Right lobe of liver (tissue), 6 donors: ENCODE data around the gene UTF1. TPM values are rescaled to one million over a fixed set of nuclear protein-coding genes. Genes with fewer than 3 reads are reported as not detected.
A peak's percentile ranks its signal among the peaks of the same experiment; 100 is the strongest.
"Not testable (repeated sequence)": the region's sequence is repeated elsewhere in the genome, so short reads cannot be mapped to it uniquely, and the experiment has no call there.

ENCODE experiments used
- ATAC-seq, 4 donors: fragments of 200-7000 bp; cut with Tn5 transposase; one replicate each; pipeline ENCODE4 v1.9.1; 2020; ENCODE audit warnings: mild to moderate bottlenecking in 4 of 4, moderate library complexity in 4 of 4
- DNase-seq, 3 donors: peaks; one replicate each; pipeline ENCODE4 v3.0.0-alpha.2; 2020
- H3K27ac ChIP-seq, 3 donors: fragments of 200-600 bp; one replicate each; pipeline ENCODE4 v1.8.0; 2022
- H3K27me3 ChIP-seq, 2 donors: fragments of 200-600 bp; one replicate each; pipeline ENCODE4 v1.8.0; 2022
- H3K36me3 ChIP-seq, 4 donors: fragments of 200-600 bp; sonication (generic) in 1 of 4; one replicate each; pipeline versions ENCODE4 v1.5.1 to v1.8.0; 2017 to 2022; ENCODE audit warnings: control low read depth in 1 of 4
- H3K4me1 ChIP-seq, 4 donors: fragments of 200-600 bp; sonication (generic) in 1 of 4; one replicate each; pipeline versions ENCODE4 v1.5.1 to v1.8.0; 2017 to 2022; ENCODE audit warnings: control low read depth in 1 of 4
- H3K4me3 ChIP-seq, 3 donors: fragments of 200-600 bp; one replicate each; pipeline ENCODE4 v1.8.0; 2022
- H3K9me3 ChIP-seq, 4 donors: fragments of 200-600 bp; sonication (generic) in 1 of 4; one replicate each; pipeline versions ENCODE4 v1.5.1 to v1.8.0; 2017 to 2022; ENCODE audit warnings: control low read depth in 1 of 4
- POLR2A ChIP-seq: fragments of 450-650 bp; IDR thresholded peaks from one replicate; pipeline ENCODE4 v1.6.1; 2017; ENCODE audit warnings: antibody characterized with exemption, mild to moderate bottlenecking
- WGBS: methylation state at CpG from one replicate; pipeline ENCODE4 v1.1.6; 2018; ENCODE audit warnings: low coverage, low lambda C conversion rate; ENCODE audit not compliant: insufficient coverage; ENCODE audit errors: missing lambda C conversion rate; 5-methylcytosine and 5-hydroxymethylcytosine counted together
- intact Hi-C, 2 donors: fragments of 100-400 bp; cut with DNase I; formaldehyde crosslinking; loops; one replicate each; pipeline versions ENCODE4 v1.11.2 to v1.14.1; 2022
- total RNA-seq, 6 experiments: library from RNA; depleted of rRNA in 2 of 6; stranded (reverse); fragments of >200 nt in 2 of 6; fragmentation: NEBNext Ultra II Directional in 3 of 6; extraction: Animal tissue kit (Norgen Biotek cat#: 25700) in 3 of 6; gene quantifications; one replicate each; pipeline versions ENCODE4 v1.1.0 to v1.2.4, GENCODE V29; 2016 to 2023
- TF ChIP-seq, protein P1 (sequence below), 4 donors: fragments of 200-600 bp in 3 of 4; fragments of 450-650 bp in 1 of 4; IDR thresholded peaks; one replicate each; pipeline versions ENCODE4 v1.5.1 to v1.8.0; 2016 to 2022; ENCODE audit warnings: antibody characterized with exemption in 4 of 4, mild to moderate bottlenecking in 2 of 4
- donor health status: DM: no; HTN: yes; CAD: no.
- donor health status: DM: no; HTN: no; CAD: no.
- donor health status: DM: no; HTN: no; CAD: no.
- donor health status: DM: no; HTN: yes; CAD: no.
- donor health status: DM: no; HTN: yes; CAD: no.

The UTF1 gene
- total RNA-seq, 6 experiments from 2014 or later = not detected

DNA sequence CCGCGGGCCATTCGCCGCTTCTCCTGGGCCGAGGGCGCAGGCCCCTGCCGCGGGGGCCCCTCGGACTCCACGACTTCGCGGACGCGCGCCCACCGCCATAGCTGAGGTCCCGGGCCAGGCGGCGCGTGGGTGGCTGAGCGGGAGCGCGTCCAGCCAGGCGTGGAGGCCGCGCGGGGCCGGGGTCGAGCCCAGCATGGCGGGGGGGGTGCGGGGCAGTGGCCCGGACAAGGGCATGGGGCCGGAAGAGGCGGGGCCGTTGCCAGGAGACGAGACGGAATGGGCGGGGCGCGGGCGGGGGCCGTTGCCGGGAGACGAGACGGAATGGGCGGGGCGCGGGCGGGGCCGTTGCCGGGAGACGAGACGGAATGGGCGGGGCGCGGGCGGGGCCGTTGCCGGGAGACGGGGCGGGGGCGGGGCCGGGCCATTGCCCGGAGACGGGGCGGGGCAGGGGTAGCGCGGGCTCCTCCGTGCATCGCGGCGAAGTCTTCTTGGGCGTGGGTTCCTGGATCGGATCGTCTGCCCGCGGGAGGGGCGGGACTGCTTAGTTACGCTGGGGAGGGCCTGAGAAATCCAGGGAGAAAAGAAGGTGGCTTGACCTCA, 31.8 kb downstream of the UTF1 start:
- DNase-seq = peak; percentile 92 to 95 (median 94)
- H3K9me3 ChIP-seq = no peaks in the 10 kb centered on the region
- H3K4me3 ChIP-seq = peak overlapping the region; percentile 61 to 76 (median 70)
- intact Hi-C loops = no loop called here
- peak; percentile 79 to 88 (median 82) for ATAC-seq
- H3K27ac ChIP-seq = peak overlapping the region; percentile 55 to 87 (median 60)
- 2% methylated on average over 20 of the region's 79 CpGs for WGBS
- H3K4me1 ChIP-seq = peaks cover 0 to 12% (median 0%) of the 10 kb centered on the region in 4 donors
- H3K27me3 ChIP-seq = no peaks in the 10 kb centered on the region
- H3K36me3 ChIP-seq = no peaks in the 10 kb centered on the region
- TF ChIP-seq, protein P1, sequence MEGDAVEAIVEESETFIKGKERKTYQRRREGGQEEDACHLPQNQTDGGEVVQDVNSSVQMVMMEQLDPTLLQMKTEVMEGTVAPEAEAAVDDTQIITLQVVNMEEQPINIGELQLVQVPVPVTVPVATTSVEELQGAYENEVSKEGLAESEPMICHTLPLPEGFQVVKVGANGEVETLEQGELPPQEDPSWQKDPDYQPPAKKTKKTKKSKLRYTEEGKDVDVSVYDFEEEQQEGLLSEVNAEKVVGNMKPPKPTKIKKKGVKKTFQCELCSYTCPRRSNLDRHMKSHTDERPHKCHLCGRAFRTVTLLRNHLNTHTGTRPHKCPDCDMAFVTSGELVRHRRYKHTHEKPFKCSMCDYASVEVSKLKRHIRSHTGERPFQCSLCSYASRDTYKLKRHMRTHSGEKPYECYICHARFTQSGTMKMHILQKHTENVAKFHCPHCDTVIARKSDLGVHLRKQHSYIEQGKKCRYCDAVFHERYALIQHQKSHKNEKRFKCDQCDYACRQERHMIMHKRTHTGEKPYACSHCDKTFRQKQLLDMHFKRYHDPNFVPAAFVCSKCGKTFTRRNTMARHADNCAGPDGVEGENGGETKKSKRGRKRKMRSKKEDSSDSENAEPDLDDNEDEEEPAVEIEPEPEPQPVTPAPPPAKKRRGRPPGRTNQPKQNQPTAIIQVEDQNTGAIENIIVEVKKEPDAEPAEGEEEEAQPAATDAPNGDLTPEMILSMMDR (IDR thresholded peaks at IDR 0.05) = no peak
- TF ChIP-seq POLR2A = peak; percentile 46

DNA sequence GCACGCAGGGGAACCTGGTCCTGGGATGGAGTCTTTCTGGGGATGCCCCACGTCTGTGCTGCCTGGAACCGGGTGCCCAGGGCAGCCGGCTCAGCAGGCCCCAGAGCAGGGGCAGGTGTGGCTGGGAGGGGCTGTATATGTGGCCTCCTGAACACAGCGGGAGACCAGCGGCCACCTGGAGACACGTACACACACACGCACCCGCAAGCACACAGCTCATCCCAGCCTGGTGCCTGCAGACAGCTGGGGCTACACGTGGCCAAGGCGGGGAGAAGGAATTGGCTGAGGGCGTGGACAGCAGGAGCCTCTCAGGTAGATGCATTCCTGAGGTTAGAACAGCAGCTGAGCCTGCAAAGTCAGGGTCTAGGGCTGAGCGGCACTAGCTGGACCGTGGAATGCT, 32.7 kb downstream of the UTF1 start:
- no peak for ATAC-seq
- Histone ChIP-seq H3K36me3 (no peaks in the 10 kb centered on the region), H3K9me3 (no peaks in the 10 kb centered on the region), H3K27me3 (no peaks in the 10 kb centered on the region), H3K27ac (no peak overlapping the region), H3K4me1 (peaks cover 0 to 6% (median 0%) of the 10 kb centered on the region in 4 donors), H3K4me3 (no peak overlapping the region)
- no peak for TF ChIP-seq POLR2A
- TF ChIP-seq, protein P1 (IDR thresholded peaks at IDR 0.05) = no peak
- no peak for DNase-seq
- no CpG with 5 or more reads among the region's 14 CpGs for WGBS
- intact Hi-C loops = no loop called here

DNA sequence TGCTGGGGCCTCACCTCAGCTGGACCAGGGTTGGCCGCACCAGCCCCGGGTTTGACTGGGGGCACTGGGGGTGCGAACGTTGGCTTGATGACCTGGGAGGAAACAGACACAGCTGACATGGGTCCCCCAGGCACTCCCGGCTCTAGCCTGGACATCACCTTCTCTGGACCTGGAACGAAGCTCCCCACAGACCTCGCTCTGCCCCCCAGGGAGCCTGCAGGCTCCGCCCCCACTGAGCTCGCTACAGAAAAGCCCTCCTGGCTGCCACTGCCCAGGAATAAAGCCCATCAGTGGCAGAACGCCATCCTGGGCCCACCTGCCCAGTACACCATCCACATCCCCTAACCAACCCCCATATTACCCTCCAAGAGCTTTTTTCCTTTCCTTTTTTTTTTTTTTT, 33.7 kb downstream of the UTF1 start:
- Histone ChIP-seq H3K4me3 (no peak overlapping the region), H3K27ac (no peak overlapping the region), H3K9me3 (no peaks in the 10 kb centered on the region), H3K4me1 (peaks cover 0 to 3% (median 0%) of the 10 kb centered on the region in 4 donors), H3K36me3 (no peaks in the 10 kb centered on the region), H3K27me3 (no peaks in the 10 kb centered on the region)
- intact Hi-C loops = no loop called here
- WGBS = 87% methylated on average over 3 of the region's 10 CpGs
- no peak for TF ChIP-seq POLR2A
- TF ChIP-seq, protein P1 (IDR thresholded peaks at IDR 0.05) = no peak
- ATAC-seq (no peak), DNase-seq (no peak)

DNA sequence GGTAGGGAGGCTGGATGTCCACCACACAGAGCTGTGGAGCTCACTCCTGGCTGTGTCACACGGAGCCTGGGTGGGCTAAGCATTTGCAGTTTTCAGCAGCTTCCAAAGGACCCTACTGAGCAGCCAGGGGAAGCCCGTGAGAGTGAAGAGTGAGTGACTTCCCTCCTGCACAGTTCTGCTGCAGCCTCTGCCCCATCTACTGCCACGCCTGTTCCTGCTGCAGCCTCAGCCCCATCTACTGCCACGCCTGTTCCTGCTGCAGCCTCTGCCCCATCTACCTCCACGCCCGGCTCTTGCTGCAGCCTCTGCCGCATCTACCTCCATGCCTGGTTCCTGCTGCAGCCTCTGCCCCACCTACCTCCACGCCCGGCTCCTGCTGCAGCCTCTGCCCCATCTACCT, 34.4 kb downstream of the UTF1 start:
- intact Hi-C loops = no loop called here
- no peaks in the 10 kb centered on the region for H3K36me3 ChIP-seq
- ATAC-seq = no peak
- H3K4me1 ChIP-seq = peaks cover 0 to 3% (median 0%) of the 10 kb centered on the region in 4 donors
- H3K4me3 ChIP-seq = no peak overlapping the region
- H3K27ac ChIP-seq = no peak overlapping the region
- H3K9me3 ChIP-seq = no peaks in the 10 kb centered on the region
- TF ChIP-seq, protein P1 (IDR thresholded peaks at IDR 0.05) = no peak
- TF ChIP-seq POLR2A = no peak
- DNase-seq = no peak
- no peaks in the 10 kb centered on the region for H3K27me3 ChIP-seq
- 44% methylated on average over 3 of the region's 9 CpGs for WGBS

DNA sequence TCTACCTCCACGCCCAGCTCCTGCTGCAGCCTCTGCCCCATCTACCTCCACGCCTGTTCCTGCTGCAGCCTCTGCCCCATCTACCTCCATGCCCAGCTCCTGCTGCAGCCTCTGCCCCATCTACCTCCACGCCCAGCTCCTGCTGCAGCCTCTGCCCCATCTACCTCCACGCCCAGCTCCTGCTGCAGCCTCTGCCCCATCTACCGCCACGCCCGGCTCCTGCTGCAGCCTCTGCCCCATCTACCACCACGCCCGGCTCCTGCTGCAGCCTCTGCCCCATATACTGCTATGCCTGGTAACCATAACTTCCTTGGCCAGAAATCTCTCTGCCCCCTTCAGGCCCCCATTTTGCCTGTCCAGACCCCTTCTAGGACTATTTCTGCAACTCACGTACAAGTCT, 35.0 kb downstream of the UTF1 start:
- WGBS = 80% methylated on average over 5 of the region's 10 CpGs
- ATAC-seq, H3K4me1 ChIP-seq, H3K9me3 ChIP-seq, DNase-seq, intact Hi-C loops, H3K27me3 ChIP-seq, H3K27ac ChIP-seq, H3K36me3 ChIP-seq, H3K4me3 ChIP-seq: not testable (repeated sequence)
